GM12872 (cell line): ENCODE data around the gene PPP1R3D.

Experiments used
- CTCF ChIP-seq: IDR thresholded peaks from 3 replicates; pipeline ENCODE4 v1.5.1; 2011; ENCODE audit warnings: low read depth, mild to moderate bottlenecking, low read length, moderate library complexity; ENCODE audit not compliant: insufficient read depth

The PPP1R3D gene

DNA sequence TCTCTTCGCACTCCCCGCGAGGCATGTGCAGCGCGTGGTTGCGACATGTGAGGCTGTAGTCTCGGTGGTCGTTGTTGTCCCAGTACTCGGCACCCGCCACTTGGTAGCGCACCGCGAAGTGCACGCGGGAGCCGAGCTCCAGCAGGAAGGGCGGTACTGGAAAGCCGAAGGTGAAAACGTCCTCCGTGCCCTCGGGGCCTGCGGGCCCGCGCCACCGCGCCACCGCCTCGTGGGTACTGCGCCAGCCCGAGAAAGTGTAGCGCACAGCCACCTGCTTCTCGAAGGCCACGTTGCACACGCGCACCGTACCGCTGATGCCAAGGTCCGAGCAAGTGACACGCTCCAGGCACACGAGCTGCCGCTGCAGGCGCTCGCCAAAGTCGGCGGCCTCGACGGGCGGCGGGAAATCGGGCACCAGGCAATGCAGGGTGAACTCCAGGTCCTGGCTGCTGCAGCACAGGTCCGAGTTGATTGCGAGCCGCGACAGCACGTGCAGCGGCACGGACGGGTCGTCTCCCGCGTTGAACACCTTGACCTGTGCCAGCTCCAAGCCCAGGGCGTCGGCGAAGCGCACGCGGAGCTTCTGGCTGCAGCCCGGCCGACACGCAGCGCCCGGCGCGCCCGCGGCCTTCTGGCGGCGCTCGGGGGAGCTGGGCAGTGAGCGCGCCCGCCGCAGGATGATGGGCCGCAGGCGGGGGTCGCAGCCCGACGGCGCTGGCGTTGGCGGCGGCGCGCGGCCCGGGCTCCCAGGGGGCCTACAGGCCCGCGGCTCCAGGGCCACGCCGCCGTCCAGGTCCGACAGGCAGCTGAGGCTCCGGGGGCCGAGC lies 840 bp downstream of the PPP1R3D start:
- no peak for TF ChIP-seq CTCF

- no peak for TF ChIP-seq CTCF
These were observed 1.4 kb downstream of the PPP1R3D start for GRCh38 chr20:59938696-59939051.

DNA sequence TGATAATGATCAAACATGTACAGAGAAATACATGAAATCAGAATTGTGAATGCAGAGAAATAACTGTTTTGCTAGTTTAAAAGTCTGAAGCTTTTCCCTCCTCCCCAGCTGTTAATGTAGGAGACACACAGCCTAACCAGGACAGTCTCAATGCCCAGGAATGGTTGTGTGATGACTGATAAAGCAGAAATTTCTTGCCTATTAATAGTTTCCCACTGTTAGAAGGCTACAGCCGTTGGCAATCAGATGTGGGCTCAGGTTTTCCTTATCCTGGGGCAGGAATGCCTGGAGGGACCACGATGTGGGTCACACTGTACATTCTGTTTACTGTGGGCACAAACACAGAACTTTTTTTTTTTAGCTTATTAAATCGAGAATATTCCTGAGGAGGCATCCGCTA lies 1.9 kb downstream of the PPP1R3D start:
- TF ChIP-seq CTCF, result no peak

- TF ChIP-seq CTCF, result no peak
These were observed 3.0 kb downstream of the PPP1R3D start for GRCh38 chr20:59937150-59937549.

DNA sequence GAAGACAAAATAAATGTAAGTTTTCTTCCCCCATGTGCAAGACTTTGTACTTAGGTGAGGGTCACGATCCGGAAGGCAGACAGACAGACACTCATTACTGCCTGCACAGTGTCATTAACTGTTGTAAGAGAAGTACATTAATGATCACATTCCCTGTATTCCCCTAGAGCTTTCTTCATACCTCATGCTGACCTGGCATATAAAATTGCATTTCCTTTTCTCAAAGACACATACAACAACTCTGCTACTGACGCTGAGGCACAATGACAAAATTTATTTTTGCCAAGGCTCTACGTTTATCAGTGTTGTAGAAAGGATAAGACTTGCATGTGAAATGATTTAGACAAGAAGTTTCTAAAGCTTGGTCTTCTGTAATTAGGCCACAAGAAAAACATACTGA lies 3.7 kb downstream of the PPP1R3D start:
- TF ChIP-seq CTCF, result no peak

GRCh38 chr20:59935457-59936185 lies 4.5 kb downstream of the PPP1R3D start:
- TF ChIP-seq CTCF, result no peak

DNA sequence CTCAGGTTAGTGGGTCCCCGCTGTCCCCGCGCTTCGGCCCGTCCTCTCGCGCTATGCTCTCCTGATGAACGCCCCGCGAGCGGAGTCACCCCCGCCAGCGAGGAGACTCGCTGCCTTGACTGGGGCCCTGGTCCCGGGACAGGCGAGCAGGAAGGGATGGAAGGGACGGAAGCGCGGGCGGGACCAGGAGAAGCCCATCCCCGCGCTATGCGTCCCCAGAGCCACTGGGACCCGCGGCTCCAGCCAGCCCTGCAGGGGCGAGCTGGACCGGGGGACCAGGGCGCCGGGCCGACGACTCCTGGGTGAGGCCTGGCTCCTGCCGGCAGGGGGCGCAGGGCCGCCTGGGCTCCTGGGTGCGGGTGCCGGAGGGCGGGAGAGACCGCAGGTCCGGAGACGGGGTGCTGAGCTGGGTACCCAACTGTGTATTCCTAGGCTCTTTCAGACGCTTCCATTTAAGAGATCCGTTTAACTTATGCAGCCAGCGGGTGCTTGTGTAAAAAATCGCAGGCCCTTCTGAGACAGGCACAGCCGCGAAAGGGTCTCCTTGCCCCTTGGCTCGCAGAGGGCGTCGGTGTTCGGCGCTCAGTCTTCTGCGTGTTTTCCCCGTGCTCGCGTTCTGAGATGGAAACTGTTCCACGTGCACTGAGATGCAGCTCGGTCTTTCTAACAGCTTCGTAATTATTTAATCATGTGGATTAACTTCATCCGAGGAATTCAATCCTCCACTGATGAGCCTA lies 6.1 kb downstream of the PPP1R3D start:
- peak; percentile 80 for TF ChIP-seq CTCF
